ENCODE data around the gene C1S.

GRCh38 chr12:7079826-7080125 is 19.3 kb downstream of the C1S start:
- TF ChIP-seq CTCF (IDR thresholded peaks at IDR 0.05) (no peak), EZH2 (IDR thresholded peaks at IDR 0.05; ENCODE audit: borderline replicate concordance, insufficient read depth, low read depth, low read length, poor library complexity, severe bottlenecking) (no peak)
